Heart left ventricle (tissue), 13 donors: Measurements from ENCODE around the gene POFUT2.

ENCODE experiments used
- POLR2A ChIP-seq, 2 donors: fragments of 450-650 bp; IDR thresholded peaks; one replicate each; pipeline ENCODE4 v1.6.1; 2017; ENCODE audit warnings: antibody characterized with exemption in 2 of 2, mild to moderate bottlenecking in 2 of 2, moderate library complexity in 2 of 2
- TF ChIP-seq, protein P1 (sequence below), 12 donors: fragments of 200-600 bp; sonication (generic) in 4 of 12; IDR thresholded peaks; one replicate each; pipeline versions ENCODE4 v1.5.0 to v1.8.0; 2018 to 2022; ENCODE audit warnings: antibody characterized with exemption in 12 of 12, mild to moderate bottlenecking in 5 of 12
- donor health status: ischemic (EF 13 %, LVEDD 7.1; RV severe dilation, severe dysfunction).
- donor health status: DM: no; HTN: yes; CAD: no.
- donor health status: DM: no; HTN: no; CAD: no.
- donor health status: ischemic (EF 25% LVEDD 6.9; RV normal size, moderate dysfunction).
- donor health status: ischemic (EF 25% LVEDD 5.7; RV mildly dilated, moderate dysfunction).
- donor health status: ischemic (EF 35%, LVEDD 5.7; RV mildly dilated, moderate dysfunction).
- donor health status: nonischemic (EF 11% LVEDD 7.7; RV severe dilation, severe dysfunction).
- donor health status: DM: yes; HTN: yes; CAD: no.
- donor health status: PGD.
- donor health status: ischemic (EF 29% LVEDD 5.4; RV normal size, mild dysfunction).
- donor health status: nonischemic (EF 23%, LVEDD 6.1; RV moderate dilation, normal function).

DNA sequence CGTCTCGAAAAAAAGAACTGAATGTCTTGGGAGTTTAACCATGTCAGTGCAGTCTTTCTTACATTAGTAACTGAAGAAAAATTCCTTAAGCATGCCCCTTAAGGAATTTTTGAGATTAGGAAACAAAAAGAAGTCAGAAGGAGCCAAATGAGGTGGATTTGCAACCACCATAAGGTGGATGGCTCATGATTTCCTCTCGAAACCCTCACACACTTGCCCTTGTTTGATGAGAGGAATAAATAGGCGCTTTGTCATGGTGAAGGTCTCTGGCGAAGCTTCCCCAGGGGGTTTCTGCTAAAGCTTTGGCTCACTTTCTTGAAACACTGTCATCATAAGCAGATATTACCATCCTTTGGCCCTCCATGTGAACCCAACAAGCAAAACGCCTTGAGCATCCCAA, 68.2 kb downstream of the POFUT2 start:
- TF ChIP-seq, protein P1, sequence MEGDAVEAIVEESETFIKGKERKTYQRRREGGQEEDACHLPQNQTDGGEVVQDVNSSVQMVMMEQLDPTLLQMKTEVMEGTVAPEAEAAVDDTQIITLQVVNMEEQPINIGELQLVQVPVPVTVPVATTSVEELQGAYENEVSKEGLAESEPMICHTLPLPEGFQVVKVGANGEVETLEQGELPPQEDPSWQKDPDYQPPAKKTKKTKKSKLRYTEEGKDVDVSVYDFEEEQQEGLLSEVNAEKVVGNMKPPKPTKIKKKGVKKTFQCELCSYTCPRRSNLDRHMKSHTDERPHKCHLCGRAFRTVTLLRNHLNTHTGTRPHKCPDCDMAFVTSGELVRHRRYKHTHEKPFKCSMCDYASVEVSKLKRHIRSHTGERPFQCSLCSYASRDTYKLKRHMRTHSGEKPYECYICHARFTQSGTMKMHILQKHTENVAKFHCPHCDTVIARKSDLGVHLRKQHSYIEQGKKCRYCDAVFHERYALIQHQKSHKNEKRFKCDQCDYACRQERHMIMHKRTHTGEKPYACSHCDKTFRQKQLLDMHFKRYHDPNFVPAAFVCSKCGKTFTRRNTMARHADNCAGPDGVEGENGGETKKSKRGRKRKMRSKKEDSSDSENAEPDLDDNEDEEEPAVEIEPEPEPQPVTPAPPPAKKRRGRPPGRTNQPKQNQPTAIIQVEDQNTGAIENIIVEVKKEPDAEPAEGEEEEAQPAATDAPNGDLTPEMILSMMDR (IDR thresholded peaks at IDR 0.05): no peak
- TF ChIP-seq POLR2A (IDR thresholded peaks at IDR 0.05): no peak
